OCI-M2 (cell line): Measurements from ENCODE around the gene DMD.

Experiments used
- DNase-seq: peaks from one replicate; lab custom pipeline; 2025; ENCODE audit not compliant: unreplicated experiment; lab: John Stamatoyannopoulos, UW

DMD gene

DNA sequence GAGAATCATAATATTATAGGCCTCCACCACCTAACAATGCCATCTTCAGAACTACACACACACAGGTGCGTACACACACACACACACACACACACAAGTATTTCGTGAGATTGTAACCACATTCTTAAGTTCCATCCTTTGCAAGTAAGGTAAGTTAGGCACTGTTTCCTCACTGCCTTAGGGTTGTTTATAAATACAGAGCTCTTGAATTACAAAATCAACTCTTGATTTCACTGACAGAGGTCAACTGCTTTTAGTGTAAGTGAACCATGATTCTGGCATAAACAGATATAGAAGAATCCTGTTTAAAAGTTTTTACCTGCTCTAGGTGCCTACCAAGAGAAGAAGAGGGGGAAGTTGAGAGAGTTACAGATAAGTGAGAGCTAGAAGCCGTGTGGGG is 166.1 kb downstream of the DMD start:
- DNase-seq, result no peak

DNA sequence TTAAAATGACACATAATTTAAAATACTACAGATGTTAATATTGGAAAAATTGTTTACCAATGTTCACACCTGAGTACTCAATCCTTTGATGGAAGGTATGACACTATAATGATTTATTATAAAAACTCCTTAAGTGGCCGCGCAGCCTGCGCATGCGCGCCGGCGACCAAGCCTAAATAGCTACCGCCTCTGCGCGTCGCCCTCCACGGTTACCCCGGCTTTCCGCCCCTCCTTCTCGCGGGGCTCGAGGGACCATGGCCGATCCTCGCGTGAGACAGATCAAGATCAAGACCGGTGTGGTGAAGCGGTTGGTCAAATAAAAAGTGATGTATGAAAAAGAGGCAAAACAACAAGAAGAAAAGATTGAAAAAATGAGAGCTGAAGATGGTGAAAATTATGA is 170.2 kb downstream of the DMD start:
- DNase-seq, result no peak

DNA sequence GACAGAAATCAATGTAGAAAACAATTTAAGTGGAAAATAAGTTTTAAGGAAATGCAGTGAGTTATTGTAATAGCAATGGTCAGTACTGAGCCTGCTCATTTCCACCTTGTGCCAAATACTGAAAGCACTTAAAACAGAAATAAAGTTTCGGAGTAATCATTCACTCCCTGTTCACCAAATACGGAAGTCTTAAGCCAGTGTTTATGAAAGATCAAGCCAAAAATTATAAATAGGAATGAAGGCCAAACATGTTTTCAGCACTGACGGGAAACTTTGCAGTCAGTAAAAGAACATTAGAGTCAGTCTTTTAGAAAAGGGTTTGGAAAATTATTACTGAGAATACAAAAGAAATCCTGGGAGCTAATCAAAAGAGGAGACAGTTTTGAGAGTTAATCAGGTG is 178.6 kb downstream of the DMD start:
- no peak for DNase-seq

DNA sequence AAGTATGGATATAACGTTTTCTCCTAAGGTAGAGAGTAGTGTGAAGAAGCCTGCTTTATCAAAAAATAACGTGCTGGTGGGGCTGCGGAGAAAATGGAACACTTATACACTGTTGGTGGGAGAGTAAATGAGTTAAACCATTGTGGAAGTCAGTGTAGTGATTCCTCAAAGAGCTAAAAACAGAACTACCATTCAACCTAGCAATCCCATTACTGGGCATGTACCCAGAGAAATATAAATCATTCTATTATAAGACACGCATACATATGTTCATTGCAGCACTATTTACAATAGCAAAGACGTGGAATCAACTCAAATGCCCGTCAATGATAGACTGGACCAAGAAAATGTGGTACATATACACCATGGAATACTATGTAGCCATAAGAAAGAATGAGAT is 196.4 kb downstream of the DMD start:
- no peak for DNase-seq

DNA sequence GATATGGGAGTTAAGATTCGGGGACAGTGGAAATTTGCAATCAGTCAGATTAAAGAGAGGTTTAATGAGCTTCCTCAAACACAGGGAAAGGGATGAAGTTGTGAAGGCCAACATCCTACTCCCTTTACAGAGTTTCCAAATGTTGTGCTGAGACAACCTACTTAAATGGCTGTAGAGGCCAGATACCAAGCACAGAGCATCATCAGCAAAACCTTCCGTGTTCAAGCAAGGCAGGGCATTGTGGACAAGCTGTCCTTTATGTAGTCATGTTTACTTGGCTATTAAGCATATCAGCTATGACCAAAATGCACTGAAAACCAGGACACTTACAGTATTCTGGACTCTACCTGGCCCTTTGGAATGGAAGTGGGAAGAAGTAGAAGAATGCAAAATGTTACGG is 197.3 kb downstream of the DMD start:
- no peak for DNase-seq

DNA sequence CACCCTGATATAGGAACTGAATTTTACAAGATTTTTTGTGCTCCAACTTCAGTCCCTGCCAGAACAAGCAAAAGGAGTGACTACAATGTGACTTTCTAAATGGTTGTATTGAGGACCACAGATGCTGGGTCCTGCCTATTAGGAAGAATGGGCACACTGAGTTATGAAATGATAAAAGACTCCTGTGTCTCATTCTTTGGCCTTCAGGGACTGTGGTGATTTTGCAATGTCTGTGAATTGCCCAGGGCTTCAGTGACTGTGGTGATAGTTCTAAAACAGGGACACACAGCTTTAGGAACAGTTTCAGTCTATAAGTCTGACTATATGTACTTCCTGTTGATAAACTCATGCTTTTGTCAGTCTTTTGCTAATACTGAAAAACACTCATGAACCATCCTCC is 210.2 kb downstream of the DMD start:
- no peak for DNase-seq

DNA sequence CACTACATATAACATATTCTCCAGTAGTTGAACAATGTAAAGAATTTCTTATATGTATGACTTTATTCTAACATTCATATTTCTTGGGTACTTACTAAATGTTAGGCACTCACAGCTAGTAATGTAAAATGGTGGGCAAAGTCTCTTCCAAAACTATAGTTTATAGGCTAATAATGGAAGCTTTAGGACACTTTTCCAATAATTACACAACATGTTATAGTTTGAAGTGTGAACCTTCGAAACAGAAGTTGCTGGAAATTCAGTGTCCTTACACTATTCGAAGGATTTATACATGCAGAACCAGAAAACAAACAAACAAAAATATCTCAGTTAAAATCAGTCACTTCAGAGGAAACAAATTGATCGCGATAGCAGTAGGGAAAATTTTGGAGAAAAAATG is 212.6 kb downstream of the DMD start:
- no peak for DNase-seq

DNA sequence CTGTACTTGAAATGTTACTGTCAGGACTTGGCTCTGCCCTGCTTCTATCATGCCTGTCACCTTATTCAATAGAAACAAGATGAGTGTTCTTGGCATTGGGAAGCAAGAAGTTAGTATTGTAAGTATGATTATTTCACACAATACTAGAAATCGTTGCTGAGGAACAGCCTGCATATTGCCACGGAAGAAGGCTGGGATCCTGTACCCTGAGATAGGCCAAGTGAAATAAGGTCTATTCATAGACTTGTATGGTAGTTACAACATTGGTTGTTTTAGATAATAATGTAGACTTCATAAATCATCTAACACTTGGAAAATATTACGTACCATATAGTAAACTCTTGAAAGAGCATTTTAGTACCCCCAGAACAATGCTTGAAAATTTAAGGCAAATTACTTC is 215.9 kb downstream of the DMD start:
- DNase-seq, result no peak

DNA sequence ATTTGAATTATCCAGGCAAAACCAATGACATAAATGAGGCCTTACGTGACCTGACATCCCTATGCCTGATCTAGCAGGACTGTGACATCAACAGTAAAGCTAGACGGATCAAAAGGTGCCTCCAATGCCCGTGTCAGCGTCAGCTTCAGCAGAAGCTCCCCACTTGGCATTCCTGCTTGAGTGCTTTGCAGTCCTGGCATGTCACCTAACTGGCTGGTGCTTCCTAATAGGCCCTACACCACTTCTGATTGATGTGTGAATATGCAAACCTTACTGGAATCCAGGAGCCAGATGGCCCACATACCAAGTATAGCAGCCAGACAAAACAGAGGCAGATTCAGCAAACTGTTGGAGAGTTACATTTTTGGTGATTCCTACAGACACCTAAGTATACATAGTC is 224.2 kb downstream of the DMD start:
- no peak for DNase-seq

DNA sequence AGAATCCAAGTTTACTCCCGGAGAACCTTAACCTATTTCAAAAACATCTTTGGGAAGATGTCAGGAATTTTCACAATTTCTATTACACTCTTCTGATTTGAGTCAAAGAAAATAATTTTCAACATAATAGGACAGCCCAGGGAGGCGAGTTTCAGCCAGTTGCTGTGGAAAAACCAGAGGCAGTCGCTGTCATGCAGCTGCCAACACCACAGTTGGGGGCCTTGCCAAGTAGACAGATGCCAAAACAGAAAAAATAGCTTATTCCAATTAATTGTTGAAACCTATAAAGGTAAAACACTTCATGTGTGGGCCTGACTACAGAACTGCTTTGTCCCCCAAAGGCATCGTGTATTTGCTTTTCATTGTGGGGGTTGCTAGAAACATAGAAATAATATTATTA is 225.8 kb downstream of the DMD start:
- DNase-seq, result no peak

DNA sequence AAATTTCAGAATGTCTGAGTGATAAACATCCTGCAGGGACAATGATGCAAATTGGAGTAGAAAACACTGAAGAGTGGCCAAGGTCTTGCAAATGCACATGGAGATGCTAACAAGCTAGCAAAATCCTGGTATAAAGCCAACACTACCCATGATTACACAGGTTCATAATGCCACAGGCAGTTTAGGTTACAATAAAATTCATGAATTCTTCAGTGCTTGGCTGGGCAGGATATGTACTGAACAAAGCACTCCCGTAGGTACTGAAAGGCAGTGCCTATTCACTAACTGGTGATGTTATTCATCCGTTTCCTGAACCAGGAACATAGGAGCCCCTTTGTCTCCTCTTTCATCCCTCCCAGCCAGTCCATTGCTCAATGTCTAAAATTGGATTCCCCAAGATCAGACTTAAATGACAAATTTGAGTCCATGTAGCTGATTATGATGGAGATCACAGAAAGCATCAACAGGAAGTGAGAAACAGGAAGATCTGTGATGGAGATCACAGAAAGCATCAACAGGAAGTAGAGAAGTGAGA is 244.5 kb downstream of the DMD start:
- no peak for DNase-seq

DNA sequence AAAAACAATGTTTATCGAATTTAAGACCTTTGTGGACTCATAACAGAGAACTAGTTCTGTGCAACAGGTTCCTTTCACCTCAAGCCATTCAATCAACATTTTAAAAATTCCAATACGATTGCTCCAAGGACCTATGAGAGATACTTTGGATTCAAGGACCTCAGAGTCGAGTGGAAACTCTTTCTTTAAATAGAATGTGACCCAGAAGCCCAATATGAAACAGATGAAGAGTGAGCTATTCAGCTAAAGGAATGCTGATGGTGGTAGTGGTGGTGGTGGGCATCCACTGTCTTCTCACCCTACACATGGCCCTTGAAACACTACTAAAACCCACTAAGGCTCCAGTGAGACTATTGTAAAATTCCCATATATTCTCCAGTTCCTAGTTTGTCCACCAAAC is 257.2 kb downstream of the DMD start:
- DNase-seq, result no peak

DNA sequence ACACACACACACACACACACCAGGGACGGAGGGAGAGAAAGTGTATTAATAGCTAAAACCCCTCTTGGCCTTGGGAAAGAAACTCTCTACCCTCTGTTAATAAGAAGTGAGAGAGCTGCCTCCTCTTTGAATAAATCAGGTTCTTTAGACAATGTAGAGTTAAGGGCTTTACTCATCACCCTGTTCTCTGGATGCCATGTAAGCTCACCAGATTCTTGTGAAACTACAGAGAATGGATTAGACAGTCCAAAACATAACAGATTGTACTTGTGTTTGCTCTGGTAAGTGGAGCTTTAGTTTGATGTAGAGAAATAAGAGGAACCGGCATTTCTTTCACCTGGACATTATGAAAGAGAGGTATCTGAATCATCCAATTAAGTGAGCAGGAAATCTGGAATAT is 263.2 kb downstream of the DMD start:
- no peak for DNase-seq

DNA sequence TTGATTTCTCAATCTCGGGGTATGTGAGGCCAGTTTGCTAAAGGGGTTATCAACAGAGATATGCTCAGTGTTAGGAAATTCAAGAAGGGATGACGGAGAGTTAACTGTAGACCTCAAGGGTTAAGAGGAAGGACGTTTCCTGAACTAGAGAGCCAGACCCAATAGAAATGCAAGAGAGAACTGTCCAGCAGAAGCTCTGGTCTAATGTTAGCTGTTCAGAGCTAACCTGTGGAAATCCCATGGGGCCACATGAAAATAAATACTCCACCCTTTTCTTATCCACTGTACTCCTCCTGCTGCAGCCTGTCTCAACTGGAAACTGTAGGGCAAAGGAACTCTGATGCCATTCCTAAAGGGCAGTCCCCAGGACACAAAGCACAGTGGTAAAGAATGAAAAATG is 274.3 kb downstream of the DMD start:
- no peak for DNase-seq

DNA sequence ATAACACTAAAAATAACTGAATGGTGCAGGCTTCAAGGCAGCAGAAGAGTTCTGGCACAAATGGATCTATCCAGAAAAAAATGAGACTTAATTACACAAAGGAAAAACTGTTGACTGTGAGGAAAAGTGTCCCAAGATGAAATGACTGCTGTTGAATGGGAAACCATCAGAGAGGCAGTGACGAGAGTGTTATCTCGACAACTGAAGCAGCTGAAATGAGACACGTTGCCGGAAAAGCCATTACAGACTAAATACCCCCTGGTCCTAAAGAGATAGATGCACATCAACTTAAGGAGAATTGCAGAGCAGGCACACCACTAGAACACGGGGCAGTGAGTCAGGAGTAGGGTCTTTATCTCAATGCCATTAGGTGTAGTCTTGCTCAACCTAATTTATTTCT is 277.8 kb downstream of the DMD start:
- no peak for DNase-seq

DNA sequence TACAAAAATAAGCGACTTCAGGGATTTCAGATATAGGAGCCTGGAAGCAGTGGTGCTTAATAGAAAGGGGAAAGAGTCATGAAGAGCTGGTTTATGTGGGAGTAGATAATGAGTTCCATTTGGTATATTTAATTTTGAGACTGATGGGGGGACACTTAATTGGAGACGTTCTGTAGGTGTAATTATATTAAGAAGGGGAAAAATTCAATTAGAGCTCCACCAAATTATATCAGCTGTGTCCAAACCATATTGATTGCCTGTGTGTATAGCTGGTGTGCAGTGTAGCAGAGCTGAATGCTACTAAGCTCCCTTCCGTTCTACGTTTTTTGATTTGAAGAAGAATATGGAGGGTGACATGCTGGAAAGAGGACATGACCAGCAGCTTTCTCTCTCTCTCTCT is 282.3 kb downstream of the DMD start:
- no peak for DNase-seq

DNA sequence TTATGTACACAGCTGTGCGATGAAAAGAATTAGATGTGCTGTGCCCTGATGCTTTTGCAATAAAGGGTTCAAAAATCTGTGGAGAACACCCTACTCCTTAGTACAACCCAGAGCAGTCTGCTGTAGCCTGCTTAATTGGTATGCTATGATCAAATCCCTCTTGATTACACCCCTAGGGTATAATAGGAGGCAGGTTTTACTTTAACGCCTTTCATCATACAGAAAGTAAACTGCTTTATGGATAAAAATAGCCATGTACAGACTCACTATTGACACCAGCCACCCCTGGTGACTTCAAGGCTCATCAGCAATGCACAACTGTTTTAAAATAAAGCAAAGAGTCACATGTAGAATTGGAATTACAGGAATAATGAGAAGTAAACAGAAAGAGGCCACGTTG is 315.3 kb downstream of the DMD start:
- DNase-seq, result no peak

DNA sequence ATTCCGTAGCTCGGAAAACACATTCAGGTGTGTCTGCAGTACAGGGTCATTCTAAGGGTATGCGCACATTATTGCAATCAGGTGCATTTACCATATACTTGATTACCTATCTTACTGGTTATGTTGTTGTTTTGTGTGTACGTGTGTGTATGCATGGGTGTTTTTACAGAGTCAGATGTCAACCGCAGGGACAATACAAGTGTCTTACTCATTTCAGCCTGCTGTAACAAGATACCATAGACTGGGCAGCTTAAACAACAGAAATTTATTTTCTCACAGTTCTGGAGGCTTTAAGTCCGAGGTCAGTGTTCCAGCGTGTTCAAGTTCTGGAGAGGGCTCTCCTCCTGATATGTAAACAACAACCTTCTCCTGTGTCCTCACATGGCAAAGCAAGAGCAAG is 316.7 kb downstream of the DMD start:
- DNase-seq, result no peak

DNA sequence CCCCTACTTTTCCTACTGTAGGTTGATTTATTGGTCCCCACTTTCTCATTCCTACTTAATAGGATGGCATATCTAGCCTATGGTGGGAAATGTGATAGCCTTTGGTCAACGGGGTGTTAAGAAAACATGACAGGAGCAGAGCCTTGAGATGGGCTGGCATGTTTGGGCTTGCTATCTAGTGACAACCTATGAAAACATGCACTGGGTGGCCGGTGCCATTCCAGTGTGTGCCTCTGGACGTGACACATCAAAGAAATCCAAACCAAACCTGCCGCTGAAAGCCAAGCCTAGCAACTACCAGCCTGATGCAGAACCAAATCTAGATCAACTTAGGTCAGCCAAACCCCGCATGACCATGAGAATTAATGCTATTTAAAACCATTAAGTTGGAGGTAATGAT is 317.6 kb downstream of the DMD start:
- DNase-seq, result no peak

DNA sequence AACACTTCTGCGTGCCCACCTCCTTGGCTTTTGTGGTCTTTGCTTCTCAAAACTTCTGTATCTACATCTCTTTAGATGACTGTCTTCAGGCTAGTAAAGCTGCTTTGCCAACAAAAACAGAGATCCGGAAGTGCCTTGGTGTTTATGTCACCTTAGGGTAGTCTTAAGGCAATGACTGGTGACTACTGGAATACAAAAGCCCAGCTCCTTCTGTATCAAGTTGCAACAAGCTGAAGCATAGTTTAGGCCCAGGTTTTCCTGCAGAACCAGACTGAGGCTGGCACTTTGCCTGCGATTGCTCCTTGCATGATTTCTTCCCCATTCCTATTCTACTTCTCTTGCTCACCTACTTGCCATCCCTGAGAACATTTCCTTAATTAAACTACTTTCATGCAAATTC is 333.8 kb downstream of the DMD start:
- no peak for DNase-seq

DNA sequence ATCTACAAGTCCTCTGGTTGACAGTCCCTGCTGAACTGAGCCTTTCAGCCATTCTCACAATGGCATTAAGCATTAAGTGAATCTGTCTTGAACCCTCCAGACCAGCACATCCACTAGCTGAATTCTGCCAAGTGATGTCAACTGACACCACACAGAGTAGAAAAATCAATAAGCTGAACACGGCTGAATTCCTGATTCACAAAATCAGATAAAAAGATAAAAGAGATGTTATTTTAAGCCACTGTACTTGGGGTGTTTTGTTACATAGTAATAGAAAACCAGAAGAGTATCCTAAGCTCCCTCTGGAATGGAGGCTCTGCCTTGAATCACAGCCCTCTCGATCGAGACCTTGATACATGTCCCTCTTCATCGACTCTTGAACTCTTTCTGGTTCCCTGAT is 336.5 kb downstream of the DMD start:
- no peak for DNase-seq

DNA sequence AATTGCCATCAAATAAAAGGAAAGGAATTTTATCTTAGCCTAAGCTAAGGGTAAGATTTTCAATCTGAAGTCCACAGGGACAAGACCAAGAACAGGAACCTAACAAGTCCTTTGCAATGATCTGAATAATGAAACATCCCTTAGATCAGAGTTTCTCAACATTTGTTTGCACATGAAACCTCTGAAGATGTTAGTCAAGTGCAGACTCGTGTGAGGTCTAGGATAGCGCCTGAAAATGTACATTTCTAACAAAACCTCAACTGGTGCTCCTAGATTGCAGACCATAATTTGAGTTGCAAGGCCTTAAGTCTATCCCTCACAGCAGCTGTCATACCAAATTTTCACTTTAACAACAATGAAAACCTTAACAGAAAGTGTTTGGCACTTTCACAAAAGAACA is 337.6 kb downstream of the DMD start:
- DNase-seq, result no peak

DNA sequence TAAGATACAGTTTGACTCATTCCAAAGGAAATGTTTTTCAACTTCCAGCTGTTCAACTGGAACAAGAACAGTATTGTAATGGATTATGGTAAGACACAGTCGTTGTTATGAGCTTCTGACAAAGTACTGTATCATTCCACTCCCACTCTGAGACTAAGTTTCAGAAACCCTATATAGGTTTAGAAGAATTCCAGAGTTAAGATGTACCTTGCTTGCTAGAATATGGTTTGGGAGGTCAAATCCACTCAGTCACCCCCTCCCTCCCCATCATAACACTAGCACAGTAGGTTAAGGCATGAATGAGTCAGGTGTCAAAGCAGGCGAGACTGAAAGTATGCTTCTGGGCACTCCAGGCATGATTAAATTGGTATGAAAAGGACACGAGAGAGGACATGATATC is 339.7 kb downstream of the DMD start:
- DNase-seq, result no peak

DNA sequence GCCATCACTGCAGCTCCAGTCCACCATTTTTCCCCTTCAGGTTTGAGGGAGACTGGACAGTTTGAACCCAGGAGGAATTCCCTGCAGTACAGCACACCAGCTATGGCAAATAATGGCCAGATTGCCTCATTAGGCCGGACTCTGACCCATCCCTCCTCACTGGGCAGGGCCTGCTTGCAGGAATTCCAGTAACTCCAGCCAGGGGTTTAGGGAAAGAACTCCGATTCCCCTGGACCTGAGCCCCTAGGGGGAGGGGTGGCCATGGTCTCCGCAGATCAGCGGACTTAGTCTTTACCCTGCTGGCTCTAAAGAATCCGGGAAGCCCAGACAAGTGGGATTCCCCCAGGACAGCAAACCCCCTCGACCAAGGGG is 342.8 kb downstream of the DMD start:
- no peak for DNase-seq
